ENCODE measurements around the gene TGFBR1.

- TF ChIP-seq, protein P1, sequence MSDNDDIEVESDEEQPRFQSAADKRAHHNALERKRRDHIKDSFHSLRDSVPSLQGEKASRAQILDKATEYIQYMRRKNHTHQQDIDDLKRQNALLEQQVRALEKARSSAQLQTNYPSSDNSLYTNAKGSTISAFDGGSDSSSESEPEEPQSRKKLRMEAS (IDR thresholded peaks at IDR 0.05; ENCODE audit: insufficient read depth, insufficient read length): no peak
- TF ChIP-seq, protein P2, sequence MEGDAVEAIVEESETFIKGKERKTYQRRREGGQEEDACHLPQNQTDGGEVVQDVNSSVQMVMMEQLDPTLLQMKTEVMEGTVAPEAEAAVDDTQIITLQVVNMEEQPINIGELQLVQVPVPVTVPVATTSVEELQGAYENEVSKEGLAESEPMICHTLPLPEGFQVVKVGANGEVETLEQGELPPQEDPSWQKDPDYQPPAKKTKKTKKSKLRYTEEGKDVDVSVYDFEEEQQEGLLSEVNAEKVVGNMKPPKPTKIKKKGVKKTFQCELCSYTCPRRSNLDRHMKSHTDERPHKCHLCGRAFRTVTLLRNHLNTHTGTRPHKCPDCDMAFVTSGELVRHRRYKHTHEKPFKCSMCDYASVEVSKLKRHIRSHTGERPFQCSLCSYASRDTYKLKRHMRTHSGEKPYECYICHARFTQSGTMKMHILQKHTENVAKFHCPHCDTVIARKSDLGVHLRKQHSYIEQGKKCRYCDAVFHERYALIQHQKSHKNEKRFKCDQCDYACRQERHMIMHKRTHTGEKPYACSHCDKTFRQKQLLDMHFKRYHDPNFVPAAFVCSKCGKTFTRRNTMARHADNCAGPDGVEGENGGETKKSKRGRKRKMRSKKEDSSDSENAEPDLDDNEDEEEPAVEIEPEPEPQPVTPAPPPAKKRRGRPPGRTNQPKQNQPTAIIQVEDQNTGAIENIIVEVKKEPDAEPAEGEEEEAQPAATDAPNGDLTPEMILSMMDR (IDR thresholded peaks at IDR 0.05; ENCODE audit: extremely low read depth in 1 of 2, insufficient read depth in 1 of 2, low read depth in 1 of 2, low read length in 2 of 2): no peak
- TF ChIP-seq EZH2 (IDR thresholded peaks at IDR 0.05; ENCODE audit: borderline replicate concordance, low read depth, low read length, severe bottlenecking): no peak
- no peak for TF ChIP-seq POLR2A (IDR thresholded peaks at IDR 0.05; ENCODE audit: low read depth, low read length)
- no peak for TF ChIP-seq POLR2AphosphoS5 (IDR thresholded peaks at IDR 0.05; ENCODE audit: insufficient read depth, low read depth, low read length)
- TF ChIP-seq JUN (IDR thresholded peaks at IDR 0.05; ENCODE audit: borderline replicate concordance, insufficient read depth, insufficient read length, low read depth): no peak
- TF ChIP-seq MYC (IDR thresholded peaks at IDR 0.05; ENCODE audit: low read depth, low read length): no peak
Measured at GRCh38 chr9:99069075-99069474, 35.8 kb upstream of the TGFBR1 start.
